GM12864 (cell line): Measurements from ENCODE around the gene NEU4.

Source experiments
- DNase-seq: peaks from one replicate; pipeline ENCODE4 v3.0.0-alpha.2; 2011; ENCODE audit warnings: low read depth
- H3K4me3 ChIP-seq: 2 replicates; pipeline ENCODE4 v1.5.1; 2011; ENCODE audit warnings: mild to moderate bottlenecking, low read depth, low read length, control low read depth
- TF ChIP-seq, protein P1 (sequence below): IDR thresholded peaks from 2 replicates; pipeline ENCODE4 v1.5.1; 2011; ENCODE audit warnings: low read depth, mild to moderate bottlenecking, moderate library complexity, low read length, control low read depth, inconsistent platforms; ENCODE audit errors: missing control alignments

NEU4 gene

DNA sequence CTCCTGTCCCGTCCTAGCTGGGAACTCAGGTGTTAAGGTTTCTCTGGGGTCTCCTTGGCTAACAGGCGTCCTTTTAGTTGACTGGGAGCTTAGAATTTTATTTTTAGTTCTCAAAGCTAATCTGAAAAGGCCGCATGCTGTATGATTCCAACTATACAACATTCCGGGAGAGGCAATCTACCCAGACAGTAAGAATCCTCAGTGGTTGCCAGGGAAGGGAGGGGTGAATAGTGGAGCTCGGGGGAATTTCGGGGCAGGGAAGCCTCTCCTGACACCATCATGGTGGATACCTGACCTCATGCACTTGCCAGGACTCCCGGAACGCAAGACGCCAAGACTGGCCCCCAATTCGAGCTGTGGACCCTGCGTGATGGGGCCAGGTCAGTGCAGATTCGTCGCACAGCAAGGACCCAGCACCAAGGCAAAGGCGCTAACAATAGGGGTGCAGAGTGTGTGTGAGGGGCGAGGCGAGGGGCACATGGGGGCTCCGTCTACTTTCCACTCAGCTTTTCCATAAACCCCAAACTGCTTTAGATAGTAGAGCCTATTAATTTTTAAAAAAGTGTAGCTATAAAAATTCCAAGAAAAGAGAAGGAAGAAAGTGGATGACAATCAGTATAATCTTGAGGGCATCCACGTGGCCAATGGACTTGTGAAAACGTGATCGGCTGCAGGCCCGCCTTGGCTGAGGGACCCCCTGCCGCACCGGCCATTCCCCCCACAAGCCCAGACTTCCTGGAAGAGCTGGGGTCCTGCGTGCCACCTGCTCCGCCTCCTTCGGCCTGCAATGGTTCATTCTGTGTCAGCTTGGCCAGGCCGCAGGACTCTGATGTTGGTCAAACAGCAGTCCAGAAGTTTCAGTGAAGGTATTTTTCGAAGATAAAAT, 32.4 kb downstream of the NEU4 start:
- DNase-seq = no peak
- TF ChIP-seq, protein P1, sequence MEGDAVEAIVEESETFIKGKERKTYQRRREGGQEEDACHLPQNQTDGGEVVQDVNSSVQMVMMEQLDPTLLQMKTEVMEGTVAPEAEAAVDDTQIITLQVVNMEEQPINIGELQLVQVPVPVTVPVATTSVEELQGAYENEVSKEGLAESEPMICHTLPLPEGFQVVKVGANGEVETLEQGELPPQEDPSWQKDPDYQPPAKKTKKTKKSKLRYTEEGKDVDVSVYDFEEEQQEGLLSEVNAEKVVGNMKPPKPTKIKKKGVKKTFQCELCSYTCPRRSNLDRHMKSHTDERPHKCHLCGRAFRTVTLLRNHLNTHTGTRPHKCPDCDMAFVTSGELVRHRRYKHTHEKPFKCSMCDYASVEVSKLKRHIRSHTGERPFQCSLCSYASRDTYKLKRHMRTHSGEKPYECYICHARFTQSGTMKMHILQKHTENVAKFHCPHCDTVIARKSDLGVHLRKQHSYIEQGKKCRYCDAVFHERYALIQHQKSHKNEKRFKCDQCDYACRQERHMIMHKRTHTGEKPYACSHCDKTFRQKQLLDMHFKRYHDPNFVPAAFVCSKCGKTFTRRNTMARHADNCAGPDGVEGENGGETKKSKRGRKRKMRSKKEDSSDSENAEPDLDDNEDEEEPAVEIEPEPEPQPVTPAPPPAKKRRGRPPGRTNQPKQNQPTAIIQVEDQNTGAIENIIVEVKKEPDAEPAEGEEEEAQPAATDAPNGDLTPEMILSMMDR = no peak
- H3K4me3 ChIP-seq = no peak overlapping the region

DNA sequence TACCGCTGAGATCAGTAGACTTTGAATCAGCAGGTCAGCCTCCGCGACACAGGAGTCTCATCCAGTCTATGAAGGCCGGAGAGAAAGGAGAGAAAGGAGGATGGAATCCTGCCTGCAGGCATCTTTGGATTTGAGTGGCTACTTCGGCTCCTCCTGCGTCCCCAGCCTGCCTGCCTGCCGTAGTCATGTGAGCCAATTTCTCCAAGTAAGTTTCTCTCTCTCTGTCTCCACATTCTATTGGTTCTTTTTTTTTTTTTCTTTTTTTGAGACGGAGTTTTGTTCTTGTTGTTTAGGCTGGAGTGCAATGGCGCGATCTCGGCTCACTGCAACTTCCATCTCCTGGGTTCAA, 33.0 kb downstream of the NEU4 start:
- TF ChIP-seq, protein P1 = no peak
- no peak for DNase-seq
- H3K4me3 ChIP-seq = no peak overlapping the region

DNA sequence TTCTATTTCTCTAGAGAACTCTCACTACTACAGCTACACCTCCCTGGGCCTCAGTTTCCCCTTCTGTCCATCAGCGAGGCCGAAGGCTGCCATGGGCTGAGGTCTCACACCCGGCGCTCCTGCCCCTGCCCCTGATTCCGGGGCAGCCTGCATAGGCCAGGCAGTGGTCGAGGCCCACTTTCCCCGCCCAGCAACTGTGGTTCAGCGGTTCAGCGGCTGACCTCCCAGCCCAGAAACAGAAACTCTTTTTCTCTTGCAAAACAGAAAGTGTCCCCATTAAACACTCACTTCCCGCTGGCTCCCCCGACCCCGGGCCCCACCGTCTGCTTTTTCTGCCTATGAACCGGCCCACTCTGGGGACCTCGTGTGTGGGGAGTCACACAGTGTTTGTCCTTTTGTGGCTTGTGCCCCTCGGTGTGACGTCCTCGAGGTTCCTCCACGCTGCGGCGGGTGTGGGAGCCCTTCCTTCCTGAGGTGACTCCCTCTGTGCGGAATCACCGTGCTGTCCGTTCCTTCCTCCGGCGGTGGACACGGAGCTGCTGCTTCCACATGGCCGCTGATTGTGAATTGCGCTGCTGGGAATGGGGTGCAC, 33.7 kb downstream of the NEU4 start:
- H3K4me3 ChIP-seq = peak overlapping the region; percentile 38
- TF ChIP-seq, protein P1 = no peak
- no peak for DNase-seq

DNA sequence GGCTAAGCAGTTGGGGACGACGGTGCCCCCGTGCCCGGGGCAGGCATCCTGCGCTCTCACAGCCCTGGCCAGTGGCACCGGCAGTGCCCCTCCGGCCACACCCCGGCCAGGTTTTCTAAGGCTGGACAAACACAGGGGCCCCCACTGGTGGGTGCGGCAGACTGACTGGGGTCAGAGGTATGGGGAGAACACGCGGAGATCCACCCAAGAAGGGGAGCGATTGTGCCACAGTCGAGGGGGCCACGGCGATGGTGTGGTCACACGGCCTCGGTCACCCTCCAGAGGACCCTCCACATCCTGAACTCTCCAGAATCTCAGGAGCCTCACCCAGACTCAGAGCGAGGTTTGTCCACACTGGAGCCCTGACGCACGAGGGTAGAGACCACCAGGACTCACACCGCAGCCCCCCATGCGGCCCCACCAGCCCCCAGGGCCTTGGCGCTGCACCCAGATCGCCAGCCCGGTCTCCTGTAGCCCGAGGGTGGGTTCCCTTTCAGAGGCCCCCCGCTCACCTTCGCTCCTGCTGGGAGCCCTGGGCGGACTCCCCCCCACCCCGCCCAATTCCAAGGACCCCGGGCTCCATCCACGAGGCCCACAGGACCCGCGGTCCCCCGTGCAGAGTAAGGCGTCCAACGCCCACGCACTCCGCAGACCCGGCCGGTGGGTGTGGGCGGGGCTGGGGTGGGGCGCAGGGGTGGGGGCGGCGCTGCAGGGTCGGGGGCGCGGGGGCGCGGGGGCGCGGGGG, 34.5 kb downstream of the NEU4 start:
- peak overlapping the region; percentile 38 for H3K4me3 ChIP-seq
- no peak for DNase-seq
- TF ChIP-seq, protein P1 = no peak

DNA sequence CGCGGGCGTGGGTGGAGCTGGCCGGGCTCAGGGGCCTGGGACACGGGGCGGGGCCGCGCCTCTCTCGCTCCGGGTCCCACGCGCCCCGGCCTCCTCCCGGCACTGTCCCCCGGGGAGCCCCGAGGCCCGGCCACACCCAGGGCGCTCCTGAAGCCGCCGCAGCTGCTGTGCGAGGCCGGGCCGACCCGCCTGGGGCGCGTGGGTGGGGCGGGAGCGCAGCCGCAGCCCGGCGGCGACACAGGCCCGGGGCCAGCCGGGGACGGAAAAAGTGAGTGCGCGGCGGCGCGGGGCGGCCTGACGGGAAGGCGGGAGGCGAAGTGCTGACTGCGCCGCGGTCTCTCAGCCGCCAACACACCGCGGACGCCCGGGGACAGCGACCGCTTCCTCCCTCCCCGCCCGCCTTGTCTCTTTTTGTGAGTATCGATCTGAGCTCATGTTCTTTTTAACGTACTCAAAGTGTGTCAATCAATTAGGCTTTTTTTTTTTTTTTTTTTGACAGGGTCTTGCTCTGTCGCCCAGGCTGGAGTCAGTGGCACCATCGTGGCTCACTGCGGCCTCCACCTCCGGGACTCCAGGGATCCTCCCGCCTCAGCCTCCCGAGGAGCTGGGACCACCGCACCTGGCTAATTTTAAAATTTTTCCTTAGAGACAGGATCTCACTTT, 35.2 kb downstream of the NEU4 start:
- no peak for DNase-seq
- TF ChIP-seq, protein P1 = no peak
- peak overlapping the region; percentile 50 for H3K4me3 ChIP-seq

DNA sequence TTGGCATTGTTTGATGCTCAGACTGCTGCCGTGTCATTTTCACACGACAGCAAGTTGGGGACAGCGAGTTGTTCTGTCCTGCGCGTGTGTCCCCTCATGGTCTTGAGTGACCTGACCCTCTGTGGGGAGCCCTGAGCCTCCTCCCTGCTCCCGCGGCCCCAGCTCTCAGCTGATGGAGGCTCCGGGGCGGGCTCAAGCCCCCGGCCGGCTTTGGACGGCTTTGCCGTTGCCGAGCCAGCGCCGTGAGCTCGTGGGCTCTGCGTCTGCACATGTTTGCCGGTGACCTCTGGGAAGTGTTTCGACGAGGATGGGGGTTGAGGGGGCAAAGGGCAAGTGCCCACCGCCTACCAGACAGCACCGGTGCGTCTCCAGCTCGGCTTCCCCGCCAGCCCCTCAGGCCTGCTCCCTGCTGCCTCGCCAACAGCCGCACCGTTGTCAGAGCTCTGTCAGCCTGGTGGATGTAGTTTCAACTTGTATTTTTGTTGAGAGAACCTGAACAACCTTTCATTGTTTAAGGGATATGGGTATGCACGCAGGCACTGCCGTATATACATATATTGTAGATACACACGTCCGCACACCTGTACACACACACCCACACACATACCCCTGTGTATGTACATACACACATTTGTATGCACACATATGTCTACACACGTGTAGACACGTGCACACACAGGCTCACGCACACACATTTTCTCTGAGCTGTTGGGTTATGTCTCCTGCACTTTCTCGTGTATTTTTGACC, 36.0 kb downstream of the NEU4 start:
- DNase-seq = no peak
- H3K4me3 ChIP-seq = no peak overlapping the region; the same call in 1 of the 2 replicates
- TF ChIP-seq, protein P1 = no peak
